Mesothelial cell of epicardium (in vitro differentiated cells): Measurements from ENCODE around the gene RBM24. TPM values are rescaled to one million over a fixed set of nuclear protein-coding genes. Genes with fewer than 3 reads are reported as not detected.

ENCODE experiments used
- DNase-seq, 2 experiments: peaks; one replicate each; pipeline ENCODE4 v3.0.0; 2021; ENCODE audit warnings: low spot score in 2 of 2; ENCODE audit not compliant: unreplicated experiment in 2 of 2
- H3K27ac Mint-ChIP-seq: 2 replicates; pipeline ENCODE4 v1.8.0; 2021; ENCODE audit warnings: mixed read lengths
- H3K27me3 Mint-ChIP-seq: 2 replicates; pipeline ENCODE4 v1.8.0; 2021; ENCODE audit warnings: low read depth, mixed read lengths
- H3K36me3 Mint-ChIP-seq: 2 replicates; pipeline ENCODE4 v1.8.0; 2021; ENCODE audit warnings: mixed read lengths
- H3K4me1 Mint-ChIP-seq: 2 replicates; pipeline ENCODE4 v1.8.0; 2021; ENCODE audit warnings: mixed read lengths
- H3K4me3 Mint-ChIP-seq: 2 replicates; pipeline ENCODE4 v1.8.0; 2021; ENCODE audit warnings: mild to moderate bottlenecking, moderate library complexity, mixed read lengths
- H3K9me3 Mint-ChIP-seq: 2 replicates; pipeline ENCODE4 v1.8.0; 2021; ENCODE audit warnings: mixed read lengths
- CTCF ChIP-seq: fragments of 200-600 bp; sonication (generic); IDR thresholded peaks from one replicate; pipeline ENCODE4 v1.5.0; 2021; ENCODE audit warnings: antibody characterized with exemption; ENCODE audit not compliant: unreplicated experiment
- total RNA-seq: library from RNA; stranded (reverse); gene quantifications from 3 replicates; pipeline ENCODE4 v1.2.1, GENCODE V29; 2021

RBM24 gene
- total RNA-seq, 1 donor from 2014 or later: 0.45 TPM

DNA sequence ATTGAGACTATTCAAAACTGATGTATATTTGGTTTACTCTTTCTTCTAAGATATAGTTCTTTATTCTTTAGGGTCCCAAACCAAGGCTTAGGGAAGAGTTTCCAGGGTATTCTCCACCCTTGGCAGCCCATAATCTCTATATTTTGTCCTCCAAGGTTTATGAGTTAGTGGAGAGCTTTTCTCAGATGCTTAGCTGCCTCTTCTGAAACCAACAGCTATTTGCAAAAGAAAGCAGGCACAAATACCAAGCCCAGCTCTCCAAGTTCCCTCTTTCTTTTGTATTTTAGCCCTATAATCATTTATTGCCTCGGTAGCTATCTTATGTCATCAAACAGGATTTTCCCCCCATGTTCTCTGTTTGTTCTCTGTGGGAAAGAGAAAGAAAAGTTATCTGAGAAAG lies 39.1 kb upstream of the RBM24 start:
- Mint-ChIP-seq H3K4me1 (no peaks in the 10 kb centered on the region), H3K4me3 (no peak overlapping the region), H3K36me3 (no peaks in the 10 kb centered on the region), H3K27me3 (peaks cover 11% of the 10 kb centered on the region), H3K9me3 (peaks cover 32% of the 10 kb centered on the region), H3K27ac (no peak overlapping the region)
- no peak for TF ChIP-seq CTCF
- DNase-seq: no peak

- peaks cover 1% of the 10 kb centered on the region for H3K27me3 Mint-ChIP-seq
- no peaks in the 10 kb centered on the region for H3K36me3 Mint-ChIP-seq
- peaks cover 18% of the 10 kb centered on the region for H3K9me3 Mint-ChIP-seq
- TF ChIP-seq CTCF: no peak
- no peak overlapping the region for H3K4me3 Mint-ChIP-seq
- no peaks in the 10 kb centered on the region for H3K4me1 Mint-ChIP-seq
- no peak overlapping the region for H3K27ac Mint-ChIP-seq
- DNase-seq: no peak
Observed at GRCh38 chr6:17250237-17250636, 30.9 kb upstream of the RBM24 start.

DNA sequence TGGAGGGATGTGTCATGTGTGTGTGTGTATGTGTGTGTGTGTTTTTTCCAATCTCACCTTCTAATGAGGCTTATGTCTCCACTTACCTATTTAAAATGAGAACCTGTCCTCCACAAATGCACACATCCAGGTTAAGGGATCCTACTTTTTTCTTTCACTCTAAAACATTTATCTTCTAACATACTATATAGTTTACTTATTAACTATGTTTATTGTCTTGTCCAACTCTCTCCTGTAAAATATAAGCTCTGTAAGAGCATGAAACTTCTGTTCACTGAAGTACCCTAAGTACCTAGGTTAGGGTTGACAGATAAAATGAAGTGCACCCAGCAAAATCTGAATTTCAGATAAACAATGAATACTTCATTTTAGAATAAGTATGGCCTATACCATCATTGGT lies 29.2 kb upstream of the RBM24 start:
- Mint-ChIP-seq H3K4me1 (no peaks in the 10 kb centered on the region), H3K27ac (no peak overlapping the region), H3K4me3 (no peak overlapping the region)

DNA sequence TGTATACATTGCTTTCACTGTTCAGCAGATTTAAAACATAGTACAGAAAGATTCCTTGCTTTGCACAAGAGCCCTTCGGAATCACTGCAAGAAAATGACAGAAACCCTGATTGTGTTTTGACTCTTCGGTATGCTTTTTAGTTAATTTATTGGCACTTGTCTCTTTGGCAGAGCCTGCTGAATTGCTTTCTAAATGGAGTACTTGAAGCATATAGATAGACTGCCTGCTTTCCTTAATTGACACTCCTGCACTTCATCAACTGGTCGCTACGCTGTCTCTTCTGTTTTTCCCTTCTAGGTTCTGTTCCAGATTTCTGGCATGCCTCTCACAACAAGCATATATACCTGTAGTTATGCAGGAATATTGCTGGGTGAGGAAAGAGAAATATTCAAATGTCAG lies 22.4 kb upstream of the RBM24 start:
- no peak for TF ChIP-seq CTCF
- Mint-ChIP-seq H3K36me3 (no peaks in the 10 kb centered on the region), H3K27me3 (no peaks in the 10 kb centered on the region), H3K27ac (no peak overlapping the region), H3K4me3 (no peak overlapping the region), H3K4me1 (peaks cover 7% of the 10 kb centered on the region), H3K9me3 (no peaks in the 10 kb centered on the region)
- DNase-seq: no peak

More for the DNA sequence above, 29.2 kb upstream of the RBM24 start:
- no peak for DNase-seq
- Mint-ChIP-seq H3K36me3 (no peaks in the 10 kb centered on the region), H3K9me3 (peaks cover 11% of the 10 kb centered on the region), H3K27me3 (no peaks in the 10 kb centered on the region)
- no peak for TF ChIP-seq CTCF

DNA sequence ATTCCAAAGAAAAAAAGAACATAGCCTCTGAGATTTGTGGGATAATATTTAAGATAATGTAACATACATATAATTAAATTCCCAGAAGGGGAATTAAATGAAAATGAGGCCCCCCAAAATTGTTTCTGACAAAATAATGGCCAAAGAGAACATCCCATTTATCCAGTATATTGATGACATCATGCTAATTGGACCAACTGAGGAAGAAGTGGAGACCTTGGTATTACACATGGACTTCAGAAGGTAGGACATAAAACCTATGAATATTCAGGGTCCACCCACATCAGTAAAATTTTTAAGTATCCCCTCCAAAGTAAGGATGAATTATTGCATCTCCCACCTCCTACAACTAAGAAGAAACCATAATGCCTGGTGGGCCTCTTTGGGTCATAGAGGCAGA lies 15.6 kb upstream of the RBM24 start:
- Mint-ChIP-seq H3K9me3 (peaks cover 9% of the 10 kb centered on the region), H3K4me1 (no peaks in the 10 kb centered on the region), H3K27ac (no peak overlapping the region), H3K27me3 (no peaks in the 10 kb centered on the region), H3K36me3 (no peaks in the 10 kb centered on the region), H3K4me3 (no peak overlapping the region)
- no peak for DNase-seq
- TF ChIP-seq CTCF: no peak

- H3K4me3 Mint-ChIP-seq: no peak overlapping the region
Observed at GRCh38 chr6:17267566-17267965, 13.6 kb upstream of the RBM24 start.

More at GRCh38 chr6:17267566-17267965, 13.6 kb upstream of the RBM24 start:
- Mint-ChIP-seq H3K27me3 (no peaks in the 10 kb centered on the region), H3K27ac (no peak overlapping the region), H3K36me3 (no peaks in the 10 kb centered on the region), H3K9me3 (peaks cover 9% of the 10 kb centered on the region), H3K4me1 (no peaks in the 10 kb centered on the region)
- TF ChIP-seq CTCF: no peak
- DNase-seq: no peak
